Activated naive CD4-positive, alpha-beta T cell treated with anti-CD3 and anti-CD28 coated beads, Interleukin-2, amount 50 U/mL, for 72 hours (primary cell): Measurements from ENCODE around the gene SCNN1G. TPM values are rescaled to one million over a fixed set of nuclear protein-coding genes. Genes with fewer than 3 reads are reported as not detected.
"Not testable (repeated sequence)": the region's sequence is repeated elsewhere in the genome, so short reads cannot be mapped to it uniquely, and the experiment has no call there.

Experiments
- ATAC-seq, 2 donors: fragments of 150-1000 bp; cut with Tn5 transposase; 2 replicates each; pipeline ENCODE4 v1.10.0; 2021; ENCODE audit warnings: mild to moderate bottlenecking in 2 of 2, moderate library complexity in 2 of 2
- DNase-seq, 2 donors: peaks; one replicate each; pipeline ENCODE4 v3.0.0; 2021 to 2022; ENCODE audit warnings: low spot score in 2 of 2
- H3K27ac Mint-ChIP-seq, 2 donors: one replicate each; pipeline ENCODE4 v1.8.0; 2022; ENCODE audit warnings: mild to moderate bottlenecking in 2 of 2, mixed read lengths in 2 of 2
- H3K36me3 Mint-ChIP-seq, 2 donors: one replicate each; pipeline ENCODE4 v1.8.0; 2022; ENCODE audit warnings: mixed read lengths in 2 of 2
- H3K9me3 Mint-ChIP-seq, 2 donors: one replicate each; pipeline ENCODE4 v1.8.0; 2022; ENCODE audit warnings: mixed read lengths in 2 of 2
- total RNA-seq, 2 donors: library from RNA; stranded (reverse); gene quantifications; one replicate each; pipeline ENCODE4 v1.2.3, GENCODE V29; 2022

Gene SCNN1G
- total RNA-seq, 2 donors from 2014 or later, result not detected

- Mint-ChIP-seq H3K27ac (no peak overlapping the region), H3K36me3 (no peaks in the 10 kb centered on the region), H3K9me3 (no peaks in the 10 kb centered on the region)
- no peak for ATAC-seq
- no peak for DNase-seq
Observed at GRCh38 chr16:23217646-23218045, 35.1 kb downstream of the SCNN1G start.

- no peak overlapping the region for H3K27ac Mint-ChIP-seq
- H3K36me3 Mint-ChIP-seq, result no peaks in the 10 kb centered on the region
- DNase-seq (no peak), ATAC-seq (no peak)
- H3K9me3 Mint-ChIP-seq, result peaks cover 0 to 3% of the 10 kb centered on the region in 2 donors
Observed at GRCh38 chr16:23222929-23223328, 40.4 kb downstream of the SCNN1G start.

- H3K9me3 Mint-ChIP-seq, result peaks cover 0 to 7% of the 10 kb centered on the region in 2 donors
- no peaks in the 10 kb centered on the region for H3K36me3 Mint-ChIP-seq
- H3K27ac Mint-ChIP-seq, result no peak overlapping the region
- DNase-seq (no peak), ATAC-seq (no peak)
Observed at GRCh38 chr16:23223368-23223767, 40.8 kb downstream of the SCNN1G start.

- DNase-seq (no peak), ATAC-seq (no peak)
- no peaks in the 10 kb centered on the region for H3K36me3 Mint-ChIP-seq
- peaks cover 0 to 7% of the 10 kb centered on the region in 2 donors for H3K9me3 Mint-ChIP-seq
- H3K27ac Mint-ChIP-seq, result no peak overlapping the region
Observed at GRCh38 chr16:23225109-23225508, 42.6 kb downstream of the SCNN1G start.

- H3K36me3 Mint-ChIP-seq, result no peaks in the 10 kb centered on the region
- DNase-seq (no peak), ATAC-seq (no peak)
- H3K9me3 Mint-ChIP-seq, result peaks cover 0 to 7% of the 10 kb centered on the region in 2 donors
- no peak overlapping the region for H3K27ac Mint-ChIP-seq
Observed at GRCh38 chr16:23225634-23226033, 43.1 kb downstream of the SCNN1G start.

GRCh38 chr16:23227529-23227928 is 45.0 kb downstream of the SCNN1G start:
- no peak overlapping the region for H3K27ac Mint-ChIP-seq
- DNase-seq, result no peak
- H3K9me3 Mint-ChIP-seq, result peaks cover 0 to 7% of the 10 kb centered on the region in 2 donors
- ATAC-seq, result no peak
- no peaks in the 10 kb centered on the region for H3K36me3 Mint-ChIP-seq

GRCh38 chr16:23229714-23230113 is 47.2 kb downstream of the SCNN1G start:
- ATAC-seq (no peak), DNase-seq (no peak)
- Mint-ChIP-seq H3K27ac (no peak overlapping the region), H3K9me3 (peaks cover 0 to 7% of the 10 kb centered on the region in 2 donors), H3K36me3 (no peaks in the 10 kb centered on the region)

GRCh38 chr16:23232806-23233205 is 50.3 kb downstream of the SCNN1G start:
- DNase-seq (no peak), ATAC-seq (no peak)
- no peak overlapping the region for H3K27ac Mint-ChIP-seq
- no peaks in the 10 kb centered on the region for H3K36me3 Mint-ChIP-seq
- H3K9me3 Mint-ChIP-seq, result peaks cover 0 to 4% of the 10 kb centered on the region in 2 donors

GRCh38 chr16:23235176-23235575 is 52.6 kb downstream of the SCNN1G start:
- Mint-ChIP-seq H3K27ac (no peak overlapping the region), H3K36me3 (no peaks in the 10 kb centered on the region), H3K9me3 (no peaks in the 10 kb centered on the region)
- no peak for DNase-seq
- no peak for ATAC-seq

- ATAC-seq, result no peak
- Mint-ChIP-seq H3K9me3 (no peaks in the 10 kb centered on the region), H3K36me3 (no peaks in the 10 kb centered on the region), H3K27ac (no peak overlapping the region)
- DNase-seq, result no peak
Observed at GRCh38 chr16:23236983-23237382, 54.4 kb downstream of the SCNN1G start.

GRCh38 chr16:23240994-23241393 is 58.4 kb downstream of the SCNN1G start:
- no peak for ATAC-seq
- Mint-ChIP-seq H3K9me3 (peaks cover 0 to 6% of the 10 kb centered on the region in 2 donors), H3K36me3 (no peaks in the 10 kb centered on the region), H3K27ac (no peak overlapping the region)
- DNase-seq, result no peak

GRCh38 chr16:23244122-23244521 is 61.6 kb downstream of the SCNN1G start:
- no peak for ATAC-seq

GRCh38 chr16:23245268-23245667 is 62.7 kb downstream of the SCNN1G start:
- DNase-seq (no peak), ATAC-seq (no peak)
- peaks cover 2 to 10% of the 10 kb centered on the region in 2 donors for H3K9me3 Mint-ChIP-seq
- no peaks in the 10 kb centered on the region for H3K36me3 Mint-ChIP-seq
- no peak overlapping the region for H3K27ac Mint-ChIP-seq

More at GRCh38 chr16:23244122-23244521, 61.6 kb downstream of the SCNN1G start:
- no peak for DNase-seq
- Mint-ChIP-seq H3K9me3 (peaks cover 0 to 6% of the 10 kb centered on the region in 2 donors), H3K27ac (no peak overlapping the region), H3K36me3 (no peaks in the 10 kb centered on the region)

GRCh38 chr16:23248261-23249194 is 66.0 kb downstream of the SCNN1G start:
- peaks cover 9 to 17% of the 10 kb centered on the region in 2 donors for H3K9me3 Mint-ChIP-seq
- ATAC-seq (no peak), DNase-seq (no peak)
- H3K36me3 Mint-ChIP-seq, result no peaks in the 10 kb centered on the region
- H3K27ac Mint-ChIP-seq, result no peak overlapping the region

GRCh38 chr16:23249830-23250229 is 67.3 kb downstream of the SCNN1G start:
- ATAC-seq (no peak), DNase-seq (no peak)
- no peaks in the 10 kb centered on the region for H3K36me3 Mint-ChIP-seq
- no peak overlapping the region for H3K27ac Mint-ChIP-seq
- H3K9me3 Mint-ChIP-seq, result peaks cover 9 to 11% of the 10 kb centered on the region in 2 donors

GRCh38 chr16:23252310-23252709 is 69.8 kb downstream of the SCNN1G start:
- H3K36me3 Mint-ChIP-seq, result no peaks in the 10 kb centered on the region
- peaks cover 9 to 11% of the 10 kb centered on the region in 2 donors for H3K9me3 Mint-ChIP-seq
- ATAC-seq (peak; percentile 43 to 46), DNase-seq (no peak)
- H3K27ac Mint-ChIP-seq, result no peak overlapping the region

- DNase-seq, ATAC-seq, H3K27ac Mint-ChIP-seq, H3K36me3 Mint-ChIP-seq: not testable (repeated sequence)
- H3K9me3 Mint-ChIP-seq, result peaks cover 9 to 11% of the 10 kb centered on the region in 2 donors
Observed at GRCh38 chr16:23253650-23254049, 71.1 kb downstream of the SCNN1G start.

- H3K9me3 Mint-ChIP-seq, result peaks cover 9 to 11% of the 10 kb centered on the region in 2 donors
- ATAC-seq, result peak; percentile 65 to 76
- DNase-seq, result no peak
- no peaks in the 10 kb centered on the region for H3K36me3 Mint-ChIP-seq
- H3K27ac Mint-ChIP-seq, result no peak overlapping the region
Observed at GRCh38 chr16:23254338-23254737, 71.8 kb downstream of the SCNN1G start.
